HepG2 (cell line): ENCODE measurements around the gene PFKP. TPM values are rescaled to one million over a fixed set of nuclear protein-coding genes. Genes with fewer than 3 reads are reported as not detected.

Experiments used
- ATAC-seq: fragments of 200-7000 bp; cut with Tn5 transposase; 3 replicates; pipeline ENCODE4 v1.9.1; 2020; ENCODE audit warnings: mild to moderate bottlenecking, moderate library complexity
- BruUV-seq: library from RNA; stranded (reverse); fragments of 400-500 nt; replicated peaks from 2 replicates; lab custom pipeline; 2021; lab: Mats Ljungman, UMichigan
- CTCF ChIA-PET: fragments of 300-600 bp; formaldehyde crosslinking; extraction: SDS; loops from one replicate; lab custom pipeline; 2021; ENCODE audit warnings: low total read pairs, inconsistent platforms, low intra/inter-chr PET ratio; lab: Yijun Ruan, JAX
- POLR2A ChIA-PET: fragments of 350-600 bp; sonication (Branson Sonifier 250); formaldehyde crosslinking; loops from one replicate; lab custom pipeline; 2020; ENCODE audit warnings: antibody characterized with exemption, inconsistent platforms; lab: Yijun Ruan, JAX
- DNase-seq: peaks from one replicate; pipeline ENCODE4 v3.0.0-alpha.2; 2015; ENCODE audit warnings: low spot score
- FAIRE-seq: peaks from 3 replicates; lab custom pipeline; 2011; peaks lifted over from hg19 to GRCh38; lab: Jason Lieb, UNC
- H2AFZ ChIP-seq: one replicate; pipeline ENCODE4 v1.6.1; 2011; ENCODE audit warnings: low read length, inconsistent platforms
- H3K27ac ChIP-seq: fragments of 300-600 bp; 3 replicates; pipeline ENCODE4 v1.8.0; 2011; ENCODE audit warnings: mixed run types, mild to moderate bottlenecking, mixed read lengths, low read length, inconsistent platforms; ENCODE audit not compliant: insufficient read depth; ENCODE audit errors: extremely low read length
- H3K27me3 ChIP-seq, 2 experiments: fragments of 200-600 bp in 1 of 2; 2 replicates in 1 of 2; 3 replicates in 1 of 2; pipeline versions ENCODE4 v1.6.0 to v1.8.0; 2011; ENCODE audit warnings: low read length in 2 of 2, mild to moderate bottlenecking in 2 of 2, moderate library complexity in 2 of 2, inconsistent platforms in 1 of 2; ENCODE audit not compliant: insufficient read depth in 2 of 2, control insufficient read depth in 1 of 2
- H3K36me3 ChIP-seq, 2 experiments: fragments of 200-600 bp in 1 of 2; replicated peaks in 1 of 2; 2 replicates in 1 of 2; 3 replicates in 1 of 2; pipeline versions ENCODE4 v1.5.1 to v1.8.0; 2011; ENCODE audit warnings: low read length in 2 of 2, inconsistent platforms in 1 of 2; ENCODE audit not compliant: insufficient read depth in 2 of 2, control insufficient read depth in 1 of 2
- H3K4me1 ChIP-seq: 2 replicates; pipeline ENCODE4 v1.5.1; 2012; ENCODE audit warnings: low read length, inconsistent platforms; ENCODE audit not compliant: insufficient read depth
- H3K4me2 ChIP-seq: 2 replicates; pipeline ENCODE4 v1.6.0; 2011; ENCODE audit warnings: low read depth, low read length, inconsistent platforms
- H3K4me3 ChIP-seq, 3 experiments: fragments of 200-600 bp in 1 of 3; sonication (generic), shearing (Covaris generic) in 1 of 3; replicated peaks in 1 of 3; 2 replicates each; pipeline ENCODE4 v1.5.1; 2011 to 2016; ENCODE audit warnings: low read length in 3 of 3, inconsistent platforms in 2 of 3, low read depth in 2 of 3, mild to moderate bottlenecking in 2 of 3, control low read depth in 1 of 3, mixed read lengths in 1 of 3; ENCODE audit not compliant: insufficient read depth in 1 of 3
- H3K79me2 ChIP-seq: one replicate; pipeline ENCODE4 v1.6.1; 2011; ENCODE audit warnings: low read length, inconsistent platforms; ENCODE audit not compliant: insufficient read depth
- H3K9ac ChIP-seq: 2 replicates; pipeline ENCODE4 v1.6.0; 2011; ENCODE audit warnings: mild to moderate bottlenecking, low read depth, low read length, inconsistent platforms; ENCODE audit not compliant: insufficient read depth
- H3K9me3 ChIP-seq: 2 replicates; pipeline ENCODE4 v1.5.1; 2012; ENCODE audit warnings: mild to moderate bottlenecking, low read length
- H4K20me1 ChIP-seq: 2 replicates; pipeline ENCODE4 v1.6.0; 2011; ENCODE audit warnings: inconsistent platforms, mild to moderate bottlenecking, low read length, moderate library complexity; ENCODE audit not compliant: insufficient read depth
- FOXO4 ChIP-seq: sonication (generic); formaldehyde crosslinking; conservative IDR thresholded peaks from 2 replicates; pipeline ENCODE4 v1.8.1; 2023; ENCODE audit warnings: missing genetic modification reagents
- GLI4 ChIP-seq: sonication (generic); formaldehyde crosslinking; IDR thresholded peaks from 2 replicates; pipeline ENCODE4 v1.5.1; 2020; ENCODE audit warnings: missing genetic modification reagents, mild to moderate bottlenecking, moderate library complexity, borderline replicate concordance
- MXD4 ChIP-seq: IDR thresholded peaks from 2 replicates; pipeline ENCODE4 v1.6.1; 2016; ENCODE audit warnings: mild to moderate bottlenecking, missing biosample characterization, missing genetic modification reagents
- NFIC ChIP-seq: IDR thresholded peaks from 2 replicates; pipeline ENCODE4 v1.6.1; 2012; ENCODE audit warnings: mild to moderate bottlenecking, low read length, inconsistent platforms
- XRCC5 ChIP-seq: fragments of 200-400 bp; formaldehyde crosslinking; optimal IDR thresholded peaks from 2 replicates; pipeline ENCODE3; 2017; ENCODE audit warnings: mild to moderate bottlenecking, low read length
- ZBTB43 ChIP-seq: sonication (generic); formaldehyde crosslinking; conservative IDR thresholded peaks from 2 replicates; pipeline ENCODE4 v1.4.0; 2020; ENCODE audit warnings: missing genetic modification reagents
- ZNF12 ChIP-seq: sonication (generic); formaldehyde crosslinking; IDR thresholded peaks from 2 replicates; pipeline ENCODE4 v1.5.0; 2020; ENCODE audit warnings: missing genetic modification reagents
- ZNF24 ChIP-seq: fragments of 450-650 bp; IDR thresholded peaks from 2 replicates; pipeline ENCODE4 v1.6.1; 2017; ENCODE audit warnings: antibody characterized with exemption, mild to moderate bottlenecking
- ZNF335 ChIP-seq: sonication (generic); formaldehyde crosslinking; IDR thresholded peaks from 2 replicates; pipeline ENCODE4 v1.4.0; 2020; ENCODE audit warnings: missing genetic modification reagents
- ZNF674 ChIP-seq: sonication (generic); formaldehyde crosslinking; IDR thresholded peaks from 2 replicates; pipeline ENCODE4 v1.5.0; 2020; ENCODE audit warnings: low read depth, mild to moderate bottlenecking, missing genetic modification reagents
- ZNF678 ChIP-seq: sonication (generic); formaldehyde crosslinking; IDR thresholded peaks from 2 replicates; pipeline ENCODE4 v1.4.0; 2020; ENCODE audit warnings: mild to moderate bottlenecking, missing genetic modification reagents
- ZNF703 ChIP-seq: sonication (generic); formaldehyde crosslinking; IDR thresholded peaks from 2 replicates; pipeline ENCODE4 v1.5.1; 2020; ENCODE audit warnings: missing genetic modification reagents, mild to moderate bottlenecking, moderate library complexity, borderline replicate concordance
- ZNF782 ChIP-seq: sonication (generic); formaldehyde crosslinking; IDR thresholded peaks from 2 replicates; pipeline ENCODE4 v1.4.0; 2020; ENCODE audit warnings: missing genetic modification reagents, mild to moderate bottlenecking, borderline replicate concordance
- WGBS: methylation state at CpG from one replicate; pipeline ENCODE4 v1.1.6; 2017; ENCODE audit warnings: low lambda C conversion rate; 5-methylcytosine and 5-hydroxymethylcytosine counted together
- in situ Hi-C: cut with HindIII; loops from 2 replicates; pipeline ENCODE4 v1.10.0; 2017; ENCODE audit warnings: low pct_unique_long_range_greater_than_20kb; ENCODE audit not compliant: extremely low pct_ligation_motif_present
- intact Hi-C: fragments of 100-400 bp; cut with micrococcal nuclease; formaldehyde crosslinking; loops from one replicate; pipeline ENCODE4 v1.10.0; 2022; ENCODE audit not compliant: unreplicated experiment
- polyA plus RNA-seq, 8 experiments: library from polyadenylated mRNA; depleted of rRNA in 3 of 8; stranded (reverse) in 7 of 8; unstranded in 1 of 8; fragments of >200 nt; fragmentation: Illumina TruSeq in 4 of 8; extraction: Trizol in 4 of 8; gene quantifications; 2 replicates each; pipeline versions ENCODE4 v1.2.1 to v1.2.3, GENCODE V29; 2011 to 2016; ENCODE audit warnings: low read depth in 4 of 8, missing spikeins in 1 of 8, mixed read lengths in 1 of 8; ENCODE audit not compliant: insufficient read depth in 1 of 8
- total RNA-seq, 5 experiments: library from RNA; depleted of rRNA; stranded (reverse); fragments of >200 nt; fragmentation: Illumina TruSeq; extraction: Trizol; gene quantifications; 2 replicates each; pipeline ENCODE4 v1.2.3, GENCODE V29; 2016; ENCODE audit warnings: low read depth in 1 of 5
- TF ChIP-seq, protein P1 (sequence below): sonication (generic); formaldehyde crosslinking; IDR thresholded peaks from 2 replicates; pipeline ENCODE4 v1.5.0; 2020; ENCODE audit warnings: missing genetic modification reagents
- TF ChIP-seq, protein P2 (sequence below): sonication (generic); formaldehyde crosslinking; IDR thresholded peaks from 2 replicates; pipeline ENCODE4 v1.4.0; 2020; ENCODE audit warnings: mild to moderate bottlenecking, missing genetic modification reagents
- TF ChIP-seq, protein P3 (sequence below): sonication (generic); formaldehyde crosslinking; IDR thresholded peaks from 2 replicates; pipeline ENCODE4 v1.4.0; 2020; ENCODE audit warnings: missing genetic modification reagents, mild to moderate bottlenecking, borderline replicate concordance

PFKP gene
- total and polyA plus RNA-seq, 2 of the 13 experiments (the other 11 are each of a cell fraction or from before 2014, with no cell fraction given) = 0.80 to 2.4 TPM

DNA sequence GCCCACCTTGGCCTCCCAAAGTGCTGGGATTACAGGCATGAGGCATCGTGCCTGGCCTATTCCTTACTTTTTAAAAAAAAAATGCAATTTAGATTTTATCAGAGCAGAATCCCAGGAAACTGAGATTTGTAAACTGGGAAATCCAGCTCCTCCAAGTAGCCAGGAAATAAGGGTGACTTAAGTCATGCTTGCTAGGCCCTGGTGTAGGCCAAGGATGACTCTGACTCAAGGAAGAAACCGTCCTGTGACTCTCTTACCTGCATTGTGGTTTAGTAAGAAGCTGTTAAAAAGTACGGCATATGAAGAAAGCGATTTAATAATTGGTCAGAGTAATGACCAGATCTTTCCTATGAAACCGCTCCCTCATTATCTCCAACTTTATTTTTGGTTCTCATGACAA lies 10.2 kb downstream of the PFKP start (continued):
- TF ChIP-seq, protein P1, sequence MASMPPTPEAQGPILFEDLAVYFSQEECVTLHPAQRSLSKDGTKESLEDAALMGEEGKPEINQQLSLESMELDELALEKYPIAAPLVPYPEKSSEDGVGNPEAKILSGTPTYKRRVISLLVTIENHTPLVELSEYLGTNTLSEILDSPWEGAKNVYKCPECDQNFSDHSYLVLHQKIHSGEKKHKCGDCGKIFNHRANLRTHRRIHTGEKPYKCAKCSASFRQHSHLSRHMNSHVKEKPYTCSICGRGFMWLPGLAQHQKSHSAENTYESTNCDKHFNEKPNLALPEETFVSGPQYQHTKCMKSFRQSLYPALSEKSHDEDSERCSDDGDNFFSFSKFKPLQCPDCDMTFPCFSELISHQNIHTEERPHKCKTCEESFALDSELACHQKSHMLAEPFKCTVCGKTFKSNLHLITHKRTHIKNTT (CRISPR knock-in tag) = no peak
- no peak for TF ChIP-seq ZBTB43
- no peak for TF ChIP-seq XRCC5

GRCh38 chr10:3077940-3078630 lies 10.7 kb downstream of the PFKP start:
- H3K27me3 ChIP-seq = no peaks in the 10 kb centered on the region
- H3K4me3 ChIP-seq = no peak overlapping the region
- ChIA-PET POLR2A (no interaction called here), CTCF (no interaction called here)
- WGBS = 62% methylated on average over 10 of the region's 10 CpGs
- DNase-seq = no peak
- H3K79me2 ChIP-seq = no peaks in the 10 kb centered on the region
- H3K9me3 ChIP-seq = no peaks in the 10 kb centered on the region
- no peaks in the 10 kb centered on the region for H3K36me3 ChIP-seq
- H3K4me2 ChIP-seq = no peak overlapping the region
- no peak overlapping the region for H2AFZ ChIP-seq
- no TSS peak for BruUV-seq
- in situ Hi-C loops (no loop called here), intact Hi-C loops (no loop called here)
- no peak overlapping the region for H3K27ac ChIP-seq
- H3K4me1 ChIP-seq = peaks cover 12% of the 10 kb centered on the region
- ATAC-seq = no peak
- H4K20me1 ChIP-seq = no peaks in the 10 kb centered on the region
- H3K9ac ChIP-seq = no peak overlapping the region
- FAIRE-seq = no peak
- TF ChIP-seq ZNF24 (no peak), ZNF12 (CRISPR knock-in tag) (no peak), ZNF335 (CRISPR knock-in tag) (no peak), MXD4 (CRISPR knock-in tag) (no peak), ZNF678 (CRISPR knock-in tag) (no peak), ZNF782 (no peak), FOXO4 (CRISPR knock-in tag) (no peak), NFIC (no peak), ZNF674 (CRISPR knock-in tag) (no peak), ZNF703 (CRISPR knock-in tag) (no peak), GLI4 (no peak)
- TF ChIP-seq, protein P2, sequence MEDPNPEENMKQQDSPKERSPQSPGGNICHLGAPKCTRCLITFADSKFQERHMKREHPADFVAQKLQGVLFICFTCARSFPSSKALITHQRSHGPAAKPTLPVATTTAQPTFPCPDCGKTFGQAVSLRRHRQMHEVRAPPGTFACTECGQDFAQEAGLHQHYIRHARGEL (CRISPR knock-in tag) = no peak
- TF ChIP-seq, protein P3, sequence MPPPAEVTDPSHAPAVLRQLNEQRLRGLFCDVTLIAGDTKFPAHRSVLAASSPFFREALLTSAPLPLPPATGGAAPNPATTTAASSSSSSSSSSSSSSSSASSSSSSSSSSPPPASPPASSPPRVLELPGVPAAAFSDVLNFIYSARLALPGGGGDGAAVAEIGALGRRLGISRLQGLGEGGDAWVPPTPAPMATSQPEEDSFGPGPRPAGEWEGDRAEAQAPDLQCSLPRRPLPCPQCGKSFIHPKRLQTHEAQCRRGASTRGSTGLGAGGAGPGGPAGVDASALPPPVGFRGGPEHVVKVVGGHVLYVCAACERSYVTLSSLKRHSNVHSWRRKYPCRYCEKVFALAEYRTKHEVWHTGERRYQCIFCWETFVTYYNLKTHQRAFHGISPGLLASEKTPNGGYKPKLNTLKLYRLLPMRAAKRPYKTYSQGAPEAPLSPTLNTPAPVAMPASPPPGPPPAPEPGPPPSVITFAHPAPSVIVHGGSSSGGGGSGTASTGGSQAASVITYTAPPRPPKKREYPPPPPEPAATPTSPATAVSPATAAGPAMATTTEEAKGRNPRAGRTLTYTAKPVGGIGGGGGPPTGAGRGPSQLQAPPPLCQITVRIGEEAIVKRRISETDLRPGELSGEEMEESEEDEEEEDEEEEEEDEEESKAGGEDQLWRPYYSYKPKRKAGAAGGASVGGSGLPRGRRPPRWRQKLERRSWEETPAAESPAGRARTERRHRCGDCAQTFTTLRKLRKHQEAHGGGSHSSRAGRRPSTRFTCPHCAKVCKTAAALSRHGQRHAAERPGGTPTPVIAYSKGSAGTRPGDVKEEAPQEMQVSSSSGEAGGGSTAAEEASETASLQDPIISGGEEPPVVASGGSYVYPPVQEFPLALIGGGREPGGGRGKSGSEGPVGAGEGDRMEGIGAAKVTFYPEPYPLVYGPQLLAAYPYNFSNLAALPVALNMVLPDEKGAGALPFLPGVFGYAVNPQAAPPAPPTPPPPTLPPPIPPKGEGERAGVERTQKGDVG (CRISPR knock-in tag) = no peak
